GM13977 (cell line): Measurements from ENCODE around the gene PHF21A.

Source experiments
- DNase-seq: peaks from one replicate; pipeline ENCODE4 v3.0.0; 2012; ENCODE audit warnings: low spot score
- in situ Hi-C: fragments of 300-500 bp; cut with MboI; formaldehyde crosslinking; loops from one replicate; pipeline ENCODE4 v1.12.0; 2022; ENCODE audit warnings: low sequenced_read_pairs, low pct_unique_long_range_greater_than_20kb, mixed read lengths, inconsistent platforms; ENCODE audit not compliant: unreplicated experiment
- TF ChIP-seq, protein P1 (sequence below): IDR thresholded peaks from 2 replicates; pipeline ENCODE4 v1.5.1; 2012; ENCODE audit warnings: mild to moderate bottlenecking, control low read depth; ENCODE audit not compliant: insufficient read depth; ENCODE audit errors: extremely low read depth, missing control alignments

Gene PHF21A

DNA sequence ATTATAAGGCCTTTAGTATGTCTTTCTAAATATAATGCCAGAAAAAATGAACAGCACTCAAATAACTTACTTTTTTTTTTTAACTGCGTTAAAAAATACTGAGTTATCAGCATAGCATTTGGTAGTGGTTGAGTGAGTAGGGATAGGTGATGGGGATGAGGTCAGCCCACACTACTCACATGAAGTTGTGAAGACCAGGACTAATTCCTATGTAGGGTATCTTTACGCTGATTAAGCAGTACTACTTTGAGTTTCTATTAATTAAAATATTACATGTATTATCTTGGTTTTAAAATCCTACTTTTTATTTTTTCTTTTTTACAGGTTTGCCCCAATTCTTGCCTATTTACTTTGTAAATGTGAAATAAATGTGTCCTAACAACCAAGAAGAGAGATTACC, 13.5 kb downstream of the PHF21A start:
- TF ChIP-seq, protein P1, sequence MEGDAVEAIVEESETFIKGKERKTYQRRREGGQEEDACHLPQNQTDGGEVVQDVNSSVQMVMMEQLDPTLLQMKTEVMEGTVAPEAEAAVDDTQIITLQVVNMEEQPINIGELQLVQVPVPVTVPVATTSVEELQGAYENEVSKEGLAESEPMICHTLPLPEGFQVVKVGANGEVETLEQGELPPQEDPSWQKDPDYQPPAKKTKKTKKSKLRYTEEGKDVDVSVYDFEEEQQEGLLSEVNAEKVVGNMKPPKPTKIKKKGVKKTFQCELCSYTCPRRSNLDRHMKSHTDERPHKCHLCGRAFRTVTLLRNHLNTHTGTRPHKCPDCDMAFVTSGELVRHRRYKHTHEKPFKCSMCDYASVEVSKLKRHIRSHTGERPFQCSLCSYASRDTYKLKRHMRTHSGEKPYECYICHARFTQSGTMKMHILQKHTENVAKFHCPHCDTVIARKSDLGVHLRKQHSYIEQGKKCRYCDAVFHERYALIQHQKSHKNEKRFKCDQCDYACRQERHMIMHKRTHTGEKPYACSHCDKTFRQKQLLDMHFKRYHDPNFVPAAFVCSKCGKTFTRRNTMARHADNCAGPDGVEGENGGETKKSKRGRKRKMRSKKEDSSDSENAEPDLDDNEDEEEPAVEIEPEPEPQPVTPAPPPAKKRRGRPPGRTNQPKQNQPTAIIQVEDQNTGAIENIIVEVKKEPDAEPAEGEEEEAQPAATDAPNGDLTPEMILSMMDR = no peak
- in situ Hi-C loops = no loop called here

DNA sequence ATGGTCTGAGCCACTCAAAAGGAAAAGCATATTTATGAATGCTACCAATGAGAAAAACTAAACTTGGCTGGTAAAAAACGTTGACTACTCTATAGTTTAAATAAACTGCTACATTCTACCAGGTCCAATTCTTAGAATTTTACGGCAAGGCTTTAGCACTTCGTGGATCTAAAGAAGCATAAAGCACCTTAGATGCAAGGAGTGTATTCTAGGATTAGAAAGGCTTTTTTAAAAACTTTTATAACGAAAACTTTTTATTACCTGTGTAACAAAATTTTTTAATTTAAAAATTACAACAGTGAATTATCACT, 13.9 kb downstream of the PHF21A start:
- TF ChIP-seq, protein P1 = no peak
- in situ Hi-C loops = no loop called here
- DNase-seq = no peak

More for the DNA sequence above, 13.5 kb downstream of the PHF21A start:
- DNase-seq = no peak

DNA sequence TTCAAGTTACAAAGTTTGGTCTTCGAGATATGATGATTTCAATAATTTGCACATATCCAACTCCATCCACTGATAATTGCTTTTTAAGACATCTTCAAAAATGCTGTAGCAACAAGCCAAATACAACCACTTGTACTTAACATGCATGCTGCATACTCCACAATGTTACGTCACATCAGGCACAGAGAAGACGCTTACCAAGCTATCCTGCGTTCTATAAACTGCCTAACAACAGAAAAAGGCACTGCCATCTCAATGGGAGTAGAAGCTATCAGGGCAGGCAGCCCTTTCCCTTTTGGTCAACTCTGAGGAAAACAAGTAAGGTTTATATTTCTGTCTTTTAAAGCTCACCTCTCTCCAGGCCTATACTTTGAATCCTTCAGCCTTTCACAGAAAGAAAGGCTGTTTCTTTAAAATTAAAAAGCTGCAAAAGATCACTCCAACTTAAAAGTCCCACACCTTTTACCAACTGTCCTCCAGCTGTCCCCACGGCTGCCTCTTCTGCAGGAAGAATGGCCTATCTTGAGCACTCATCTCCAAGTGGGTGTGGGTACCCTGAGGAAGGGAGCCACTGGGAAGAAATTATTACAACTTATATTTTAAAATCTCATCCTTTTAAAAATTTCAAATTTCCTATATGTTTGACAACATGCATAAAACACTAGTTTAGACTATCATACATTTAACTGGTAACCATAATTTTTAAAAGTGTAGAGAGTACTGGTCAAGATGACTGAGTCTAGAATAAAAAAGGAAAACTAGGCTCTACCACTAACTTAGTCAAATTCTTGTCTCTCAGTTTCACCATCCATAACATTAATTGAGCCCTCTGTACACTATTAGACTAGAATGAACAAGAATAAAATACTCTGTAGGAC, 14.5 kb downstream of the PHF21A start:
- DNase-seq = no peak
- in situ Hi-C loops = no loop called here

DNA sequence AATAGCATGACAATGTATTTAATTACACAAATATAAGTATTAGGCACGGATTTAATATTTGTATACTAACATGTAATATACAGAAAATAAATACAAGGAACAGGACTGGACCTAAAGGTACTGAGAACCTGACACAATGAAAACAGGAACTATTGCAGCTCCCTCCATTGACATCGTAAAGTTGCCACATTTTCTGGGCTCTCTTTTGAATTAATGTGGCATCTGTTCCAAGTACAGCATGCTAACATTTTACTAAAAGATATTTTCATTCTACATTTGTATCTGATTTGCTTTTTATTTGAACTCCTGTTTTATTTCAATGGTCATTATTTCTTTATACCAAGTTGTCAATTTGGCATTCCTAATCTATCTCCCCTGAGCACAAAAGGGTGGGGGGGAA, 15.3 kb downstream of the PHF21A start:
- no peak for DNase-seq
- in situ Hi-C loops = no loop called here
- TF ChIP-seq, protein P1 = no peak

More for the DNA sequence above, 14.5 kb downstream of the PHF21A start:
- TF ChIP-seq, protein P1 = no peak

DNA sequence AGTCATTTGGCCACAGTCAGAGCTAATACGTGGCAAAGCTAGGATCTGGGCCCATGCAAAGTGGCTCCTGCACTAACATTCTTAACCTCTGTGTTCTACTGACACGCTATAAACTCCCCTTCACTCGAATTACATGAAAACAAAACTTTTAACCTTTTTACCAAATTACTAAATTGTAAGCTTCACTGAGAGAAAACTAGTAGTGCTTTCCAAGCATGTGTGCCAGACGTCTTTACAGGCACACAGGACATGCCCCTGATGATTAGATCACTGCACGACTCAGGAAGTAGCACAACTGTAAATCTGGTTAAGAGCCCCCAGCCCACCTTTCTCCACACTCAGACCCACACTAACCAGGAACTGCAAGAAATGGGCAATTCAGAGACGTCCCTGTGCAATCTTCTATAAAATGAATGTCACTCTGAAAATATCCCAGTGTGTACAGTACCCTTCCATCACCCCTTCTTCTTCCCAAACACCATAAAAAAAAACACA, 16.1 kb downstream of the PHF21A start:
- TF ChIP-seq, protein P1 = no peak
- in situ Hi-C loops = no loop called here
- DNase-seq = no peak

DNA sequence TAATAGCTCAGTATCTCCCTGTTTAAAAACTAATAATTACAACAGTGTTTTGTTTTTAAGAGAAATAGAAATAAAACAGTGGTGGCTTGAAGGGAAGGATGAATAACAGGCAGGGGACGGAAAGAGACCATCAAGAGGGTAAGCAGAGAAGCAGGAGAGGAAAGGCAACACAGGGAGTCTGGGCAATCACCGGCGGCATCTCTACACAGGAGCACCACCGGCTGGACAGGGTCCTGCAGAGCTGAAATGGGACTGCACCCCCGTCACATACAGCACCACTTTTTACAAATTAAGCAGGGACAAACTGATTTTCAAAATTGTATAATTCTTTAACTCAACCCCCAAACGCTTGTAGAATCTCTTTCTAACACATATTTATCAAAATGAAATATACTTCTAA, 18.4 kb downstream of the PHF21A start:
- no peak for DNase-seq
- TF ChIP-seq, protein P1 = no peak
- in situ Hi-C loops = no loop called here
